ENCODE measurements around the gene EPHA6.

GRCh38 chr3:97074546-97074945 is 260.2 kb downstream of the EPHA6 start:
- TF ChIP-seq MAFK (IDR thresholded peaks at IDR 0.05; ENCODE audit: low read length) (no peak), REST (IDR thresholded peaks at IDR 0.05; ENCODE audit: borderline replicate concordance) (no peak), REST (CRISPR knock-in tag; IDR thresholded peaks at IDR 0.05; ENCODE audit: low read depth) (no peak), PURB (CRISPR knock-in tag; IDR thresholded peaks at IDR 0.05; ENCODE audit: low read depth) (no peak), ZNF174 (CRISPR knock-in tag; IDR thresholded peaks at IDR 0.05) (no peak), CHD7 (IDR thresholded peaks at IDR 0.05; ENCODE audit: low read depth, low read length) (no peak), ZBTB49 (CRISPR knock-in tag; IDR thresholded peaks at IDR 0.05; ENCODE audit: borderline replicate concordance) (no peak), ZNF699 (CRISPR knock-in tag; IDR thresholded peaks at IDR 0.05; ENCODE audit: insufficient replicate concordance) (no peak), POLR2A (conservative IDR thresholded peaks at IDR 0.05) (no peak), ZBTB8A (IDR thresholded peaks at IDR 0.05; ENCODE audit: partially characterized antibody) (no peak), ZNF707 (CRISPR knock-in tag; conservative IDR thresholded peaks at IDR 0.05) (no peak), CREB1 (IDR thresholded peaks at IDR 0.05) (no peak), CREB1 (CRISPR knock-in tag; IDR thresholded peaks at IDR 0.05) (no peak), KAT8 (IDR thresholded peaks at IDR 0.05; ENCODE audit: low read depth) (no peak)

All from K562 (cell line).